Amniotic stem cell (primary cell): ENCODE measurements around the gene FOXP3.

Experiments used
- DNase-seq: peaks from one replicate; lab custom pipeline; 2025; lab: John Stamatoyannopoulos, UW

Gene FOXP3

GRCh38 chrX:49214416-49214815 lies 50.1 kb downstream of the FOXP3 start:
- DNase-seq, result no peak

DNA sequence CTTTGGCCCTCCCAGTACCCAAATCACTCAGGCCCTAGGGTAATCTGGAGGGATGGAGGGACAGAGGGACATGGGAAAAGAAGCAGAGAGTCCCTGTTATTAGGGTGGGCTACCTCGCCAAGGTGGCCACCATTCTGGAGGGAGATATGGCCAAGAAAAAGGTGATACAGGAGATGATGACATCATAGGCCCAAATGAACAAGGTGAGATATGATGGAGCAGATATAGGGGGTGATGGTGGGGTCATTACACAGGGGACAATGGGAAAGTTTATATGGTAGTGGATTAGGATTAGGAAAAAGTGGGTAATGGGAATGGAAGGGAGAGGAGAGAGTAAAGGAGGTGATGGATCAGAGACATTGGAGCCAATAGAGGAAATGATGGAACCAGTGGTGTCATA lies 51.6 kb downstream of the FOXP3 start:
- no peak for DNase-seq

DNA sequence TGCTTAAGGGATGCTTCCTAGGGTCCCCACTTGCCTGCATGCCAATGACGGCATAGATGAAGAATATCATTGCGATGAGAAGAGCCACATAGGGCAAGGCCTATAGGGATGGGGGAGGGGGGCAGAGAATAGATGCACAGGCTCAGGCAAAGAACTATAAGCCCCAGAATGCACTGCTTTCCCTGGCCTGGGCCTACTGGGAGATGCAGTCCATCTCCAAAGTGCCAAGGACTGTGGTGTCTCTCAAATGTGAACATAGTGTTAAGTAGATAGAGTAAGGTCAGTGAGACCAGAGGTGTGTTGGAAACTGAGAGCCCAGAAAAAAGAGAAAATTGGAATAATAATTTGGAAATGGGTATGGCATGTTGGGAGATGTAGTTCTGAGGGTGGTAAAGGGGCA lies 52.3 kb downstream of the FOXP3 start:
- DNase-seq, result no peak

- DNase-seq, result no peak
These were observed 53.4 kb downstream of the FOXP3 start for GRCh38 chrX:49211074-49211473.

DNA sequence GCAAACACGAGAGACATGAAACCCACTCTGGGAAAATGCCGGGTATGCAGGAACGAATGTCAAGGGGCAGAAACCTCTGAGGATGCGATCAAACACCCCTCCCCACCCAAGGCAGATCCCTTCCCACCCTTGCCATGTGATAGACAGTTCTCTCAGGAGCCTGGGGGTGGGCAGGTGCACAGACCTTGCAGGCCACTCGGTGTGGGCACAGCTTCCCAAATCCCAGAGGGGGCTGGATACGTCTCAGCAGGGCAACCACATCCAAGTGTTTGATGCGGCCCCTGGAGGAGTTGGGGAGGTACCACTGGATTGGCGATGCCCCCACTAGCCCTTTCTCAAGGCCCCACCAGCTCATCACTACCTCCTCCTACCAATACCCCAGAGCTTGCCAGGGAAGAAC lies 54.1 kb downstream of the FOXP3 start:
- DNase-seq, result no peak

DNA sequence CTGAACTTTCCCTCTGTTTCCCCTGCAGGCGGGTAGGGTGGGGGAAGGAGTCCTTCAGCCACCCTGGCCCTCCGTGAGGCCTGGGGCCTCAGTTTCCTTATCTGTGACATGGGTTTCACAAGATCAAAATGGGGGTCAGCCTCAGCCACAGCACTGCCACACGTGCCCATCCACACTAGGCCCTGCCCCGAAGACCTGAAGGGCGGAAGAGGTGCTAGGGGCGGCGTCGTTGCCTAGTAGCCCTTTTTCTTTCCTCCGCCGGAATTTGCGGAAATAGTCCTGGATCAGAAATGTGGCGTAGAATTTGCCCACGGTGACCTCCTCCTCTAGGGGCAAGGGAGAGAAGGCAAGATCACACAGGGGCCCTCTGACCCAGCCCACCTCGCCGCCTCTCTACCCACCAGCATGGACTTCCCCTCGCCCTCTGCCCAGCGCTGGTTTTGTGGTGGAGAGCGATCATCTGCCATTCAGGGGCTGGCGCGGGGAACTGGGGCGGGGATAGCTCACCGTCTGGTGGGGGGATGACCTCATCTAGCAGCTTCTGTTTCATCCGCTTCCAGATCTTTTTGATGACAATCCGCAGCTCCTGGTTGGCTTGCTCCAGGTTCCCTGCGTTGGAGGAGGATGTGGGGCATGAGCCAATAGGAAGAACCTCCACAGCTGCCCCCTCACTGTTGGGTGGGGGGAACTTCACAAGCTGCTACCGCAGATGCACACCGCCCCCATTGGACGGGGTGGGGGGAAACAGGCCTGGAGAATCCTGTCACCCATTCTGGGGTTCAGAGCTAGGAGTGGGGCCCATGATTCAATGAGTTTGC lies 54.9 kb downstream of the FOXP3 start:
- no peak for DNase-seq

DNA sequence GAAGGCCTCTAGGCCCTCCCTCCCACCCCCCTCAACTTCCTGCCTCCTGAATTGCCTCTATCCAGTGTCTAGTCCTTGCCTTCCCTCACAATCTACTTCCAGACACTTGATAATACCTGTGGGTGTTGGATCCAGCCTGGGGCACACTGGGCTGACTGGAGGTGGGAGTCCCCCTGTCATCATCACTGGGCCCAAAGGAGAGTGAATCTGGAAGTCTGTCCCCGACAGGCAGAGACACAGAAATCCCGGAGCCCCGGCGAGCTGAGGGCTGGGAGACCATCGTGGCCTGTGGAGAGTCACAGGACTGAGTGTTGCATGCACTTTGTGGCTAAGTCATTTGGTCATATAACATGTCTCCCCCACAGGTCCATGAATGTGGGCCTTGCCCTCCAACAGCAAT lies 56.1 kb downstream of the FOXP3 start:
- DNase-seq, result no peak

DNA sequence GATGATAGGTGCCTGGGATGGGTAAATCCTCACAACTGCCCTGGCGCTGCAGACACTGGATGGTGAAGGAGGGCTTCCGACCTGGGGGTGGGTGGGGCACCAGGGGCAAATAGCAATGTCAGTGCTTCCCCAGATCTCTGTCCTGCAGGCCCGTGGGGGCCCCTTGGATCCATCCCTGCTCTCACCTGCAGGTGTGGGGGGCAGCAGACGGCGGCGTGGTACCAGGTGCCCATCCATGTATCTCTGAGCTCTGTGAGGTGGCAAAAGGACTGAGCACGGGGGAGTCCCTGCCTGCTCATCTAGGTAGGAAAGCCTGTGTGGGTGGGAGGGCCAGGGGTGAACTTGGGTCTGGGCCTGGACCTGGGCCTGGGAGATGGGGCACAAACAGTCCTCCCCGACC lies 58.0 kb downstream of the FOXP3 start:
- DNase-seq, result no peak

DNA sequence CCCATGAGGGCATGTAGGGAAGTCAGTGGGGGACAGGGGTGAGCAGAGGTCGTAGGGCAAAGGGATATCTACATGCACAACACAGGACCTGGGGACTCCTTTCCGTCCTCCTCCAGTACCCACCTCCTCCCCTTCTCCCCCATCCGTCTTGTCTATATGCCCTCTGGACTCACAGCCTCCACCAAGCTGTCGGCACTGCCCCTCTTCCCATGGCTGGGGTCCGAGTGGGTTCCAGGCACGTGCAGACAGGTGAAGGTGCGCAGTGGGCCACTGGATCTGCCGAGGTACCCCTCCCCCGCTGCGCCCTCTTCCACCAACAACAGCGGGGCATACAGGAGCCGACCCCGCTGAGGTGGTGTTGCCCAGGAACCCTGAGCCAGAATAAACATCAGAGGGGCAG lies 59.1 kb downstream of the FOXP3 start:
- no peak for DNase-seq

DNA sequence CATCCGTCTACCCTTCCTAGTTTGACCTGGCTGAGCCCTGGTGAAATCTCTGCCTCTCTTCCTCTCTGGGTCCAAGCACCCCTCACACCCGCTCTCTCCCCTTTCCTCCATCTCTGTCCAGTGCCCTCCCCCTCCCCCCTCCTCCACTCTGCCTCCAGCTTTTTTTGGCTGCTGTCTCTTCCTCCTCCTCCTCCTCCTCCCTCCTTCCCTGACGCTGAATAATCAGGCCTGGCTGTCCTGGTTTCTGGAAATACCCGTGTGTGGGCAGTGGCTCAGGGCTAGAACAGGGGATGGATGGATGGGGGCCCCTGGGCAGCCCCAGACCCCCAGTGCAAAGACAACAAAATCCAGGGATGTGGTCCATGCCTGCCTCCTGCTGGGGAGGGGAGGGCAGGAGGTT lies 59.8 kb downstream of the FOXP3 start:
- no peak for DNase-seq

DNA sequence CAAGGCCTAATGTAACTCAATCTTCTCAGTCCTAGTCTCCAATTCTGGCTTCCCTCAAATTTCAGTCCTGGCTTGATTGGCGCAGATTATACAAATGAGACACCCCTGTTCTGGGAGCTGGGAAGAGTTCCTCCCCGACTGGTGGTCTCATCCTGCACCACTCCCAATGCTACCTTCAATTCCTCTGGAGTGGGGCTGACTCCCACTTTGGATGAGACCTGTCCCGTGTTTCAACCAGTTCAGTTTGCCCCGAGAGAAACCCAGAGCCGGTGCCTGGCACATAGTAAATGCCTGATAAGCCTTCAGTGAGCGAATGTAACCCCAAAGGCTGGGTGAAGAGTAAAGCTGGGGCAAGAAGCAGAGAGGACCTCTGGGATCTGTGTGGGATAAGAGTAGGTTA lies 60.5 kb downstream of the FOXP3 start:
- DNase-seq, result no peak

- no peak for DNase-seq
These were observed 61.0 kb downstream of the FOXP3 start for GRCh38 chrX:49203536-49203935.

GRCh38 chrX:49202022-49202421 lies 62.5 kb downstream of the FOXP3 start:
- no peak for DNase-seq
